Vagina (tissue), 2 donors: ENCODE data around the gene RNF214. TPM values are rescaled to one million over a fixed set of nuclear protein-coding genes. Genes with fewer than 3 reads are reported as not detected.
A peak's percentile ranks its signal among the peaks of the same experiment; 100 is the strongest.

ENCODE experiments used
- DNase-seq, 2 donors: peaks; one replicate each; pipeline ENCODE4 v3.0.0-alpha.2; 2017; ENCODE audit errors: extremely low spot score in 2 of 2
- H3K27ac ChIP-seq: fragments of 200-600 bp; sonication (generic); one replicate; pipeline ENCODE4 v1.5.1; 2019
- H3K27me3 ChIP-seq: fragments of 200-600 bp; sonication (generic); one replicate; pipeline ENCODE4 v1.5.1; 2019
- H3K36me3 ChIP-seq, 2 donors: fragments of 200-600 bp; sonication (generic); one replicate each; pipeline ENCODE4 v1.5.1; 2017 to 2019
- H3K4me1 ChIP-seq: fragments of 200-600 bp; sonication (generic); one replicate; pipeline ENCODE4 v1.5.1; 2019
- H3K4me3 ChIP-seq, 2 donors: fragments of 200-600 bp; sonication (generic); 1 replicate in 1 of 2; 2 replicates in 1 of 2; pipeline ENCODE4 v1.5.1; 2016 to 2019
- H3K9me3 ChIP-seq: fragments of 200-600 bp; sonication (generic); one replicate; pipeline ENCODE4 v1.5.1; 2019
- POLR2A ChIP-seq, 2 donors: fragments of 450-650 bp; IDR thresholded peaks; one replicate each; pipeline ENCODE4 v1.6.1; 2017; ENCODE audit warnings: antibody characterized with exemption in 2 of 2, mild to moderate bottlenecking in 2 of 2, moderate library complexity in 2 of 2
- POLR2AphosphoS5 ChIP-seq, 2 donors: sonication (generic); formaldehyde crosslinking; IDR thresholded peaks; one replicate each; pipeline ENCODE4 v1.9.0; 2017; ENCODE audit warnings: antibody characterized with exemption in 2 of 2, mild to moderate bottlenecking in 2 of 2, low read depth in 1 of 2; ENCODE audit not compliant: insufficient read depth in 1 of 2
- intact Hi-C: fragments of 100-400 bp; cut with DNase I; formaldehyde crosslinking; loops from one replicate; pipeline ENCODE4 v1.15.1; 2023
- total RNA-seq: library from RNA; depleted of rRNA; stranded (reverse); fragments of >200 nt; gene quantifications from one replicate; pipeline ENCODE4 v1.2.3, GENCODE V29; 2016
- TF ChIP-seq, protein P1 (sequence below), 3 experiments: fragments of 450-650 bp in 2 of 3; fragments of 200-600 bp in 1 of 3; sonication (generic) in 1 of 3; IDR thresholded peaks; one replicate each; pipeline ENCODE4 v1.5.1; 2017 to 2019; ENCODE audit warnings: antibody characterized with exemption in 3 of 3, mild to moderate bottlenecking in 2 of 3, moderate library complexity in 2 of 3

The RNF214 gene
- total RNA-seq, 1 donor from 2014 or later: 10.8 TPM

DNA sequence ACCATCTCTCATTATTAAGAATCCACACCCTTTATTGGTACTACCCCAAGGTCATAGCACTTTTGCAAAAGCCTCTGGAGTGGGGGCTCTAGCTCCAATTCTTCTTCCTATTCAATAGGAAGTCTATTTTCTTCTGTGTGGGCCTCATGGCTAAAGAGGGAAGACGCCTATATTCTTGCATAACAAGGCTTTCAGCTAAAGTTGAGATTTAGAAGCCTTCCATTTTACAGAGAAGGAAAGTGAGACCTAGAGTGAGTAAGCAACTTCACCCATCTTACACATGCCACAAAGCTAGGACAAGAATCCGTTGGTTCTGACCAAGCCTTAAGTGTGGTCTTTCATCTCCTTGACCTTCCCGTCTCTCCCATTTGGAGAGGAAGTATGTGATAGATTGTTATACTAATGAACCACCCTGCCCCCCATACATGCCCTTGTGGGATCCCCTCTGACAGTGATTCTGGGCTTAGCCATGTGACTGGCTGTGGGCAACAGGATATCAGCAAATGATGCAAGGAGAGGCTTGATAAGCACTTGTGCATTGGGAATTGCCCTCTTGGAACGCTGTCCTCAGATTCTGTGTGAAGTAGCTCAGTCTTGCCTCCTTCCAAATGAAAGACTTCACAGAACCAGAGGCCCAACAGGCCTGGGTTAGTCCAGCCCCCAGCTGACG lies 71.3 kb downstream of the RNF214 start:
- intact Hi-C loops: no loop called here
- Histone ChIP-seq H3K27me3 (no peaks in the 10 kb centered on the region), H3K36me3 (no peaks in the 10 kb centered on the region), H3K27ac (no peak overlapping the region), H3K4me1 (peaks cover 20% of the 10 kb centered on the region), H3K4me3 (no peak overlapping the region), H3K9me3 (no peaks in the 10 kb centered on the region)
- DNase-seq: no peak
- TF ChIP-seq POLR2AphosphoS5 (IDR thresholded peaks at IDR 0.05; ENCODE audit: insufficient read depth in 1 of 2, low read depth in 1 of 2): no peak
- TF ChIP-seq, protein P1, sequence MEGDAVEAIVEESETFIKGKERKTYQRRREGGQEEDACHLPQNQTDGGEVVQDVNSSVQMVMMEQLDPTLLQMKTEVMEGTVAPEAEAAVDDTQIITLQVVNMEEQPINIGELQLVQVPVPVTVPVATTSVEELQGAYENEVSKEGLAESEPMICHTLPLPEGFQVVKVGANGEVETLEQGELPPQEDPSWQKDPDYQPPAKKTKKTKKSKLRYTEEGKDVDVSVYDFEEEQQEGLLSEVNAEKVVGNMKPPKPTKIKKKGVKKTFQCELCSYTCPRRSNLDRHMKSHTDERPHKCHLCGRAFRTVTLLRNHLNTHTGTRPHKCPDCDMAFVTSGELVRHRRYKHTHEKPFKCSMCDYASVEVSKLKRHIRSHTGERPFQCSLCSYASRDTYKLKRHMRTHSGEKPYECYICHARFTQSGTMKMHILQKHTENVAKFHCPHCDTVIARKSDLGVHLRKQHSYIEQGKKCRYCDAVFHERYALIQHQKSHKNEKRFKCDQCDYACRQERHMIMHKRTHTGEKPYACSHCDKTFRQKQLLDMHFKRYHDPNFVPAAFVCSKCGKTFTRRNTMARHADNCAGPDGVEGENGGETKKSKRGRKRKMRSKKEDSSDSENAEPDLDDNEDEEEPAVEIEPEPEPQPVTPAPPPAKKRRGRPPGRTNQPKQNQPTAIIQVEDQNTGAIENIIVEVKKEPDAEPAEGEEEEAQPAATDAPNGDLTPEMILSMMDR (IDR thresholded peaks at IDR 0.05): no peak
- TF ChIP-seq POLR2A (IDR thresholded peaks at IDR 0.05): no peak

DNA sequence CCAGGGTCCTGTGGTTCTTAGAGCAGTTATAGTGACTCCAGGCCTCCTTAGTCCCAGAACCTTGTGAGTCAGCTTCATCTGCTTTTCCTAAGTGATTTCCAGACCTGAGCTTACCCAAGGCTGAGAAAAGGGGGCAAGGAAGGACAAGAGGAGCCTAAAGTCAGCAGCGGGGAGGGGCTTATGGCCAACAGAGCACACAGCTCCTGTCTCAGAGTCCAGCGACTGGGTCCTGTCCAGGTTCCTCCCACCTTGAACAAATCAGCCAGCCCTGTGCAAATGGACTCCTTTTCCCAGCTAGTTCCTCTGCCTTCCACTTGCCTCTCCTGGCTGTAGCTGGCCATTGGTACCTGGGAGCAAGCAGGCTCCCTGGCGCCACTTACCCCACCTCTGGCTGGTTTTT lies 72.7 kb downstream of the RNF214 start:
- TF ChIP-seq POLR2A (IDR thresholded peaks at IDR 0.05): no peak
- TF ChIP-seq POLR2AphosphoS5 (IDR thresholded peaks at IDR 0.05; ENCODE audit: insufficient read depth in 1 of 2, low read depth in 1 of 2): no peak
- TF ChIP-seq, protein P1 (IDR thresholded peaks at IDR 0.05): no peak
- Histone ChIP-seq H3K9me3 (no peaks in the 10 kb centered on the region), H3K27me3 (no peaks in the 10 kb centered on the region), H3K4me3 (no peak overlapping the region), H3K4me1 (peaks cover 11% of the 10 kb centered on the region), H3K27ac (no peak overlapping the region), H3K36me3 (no peaks in the 10 kb centered on the region)
- no peak for DNase-seq
- intact Hi-C loops: no loop called here

DNA sequence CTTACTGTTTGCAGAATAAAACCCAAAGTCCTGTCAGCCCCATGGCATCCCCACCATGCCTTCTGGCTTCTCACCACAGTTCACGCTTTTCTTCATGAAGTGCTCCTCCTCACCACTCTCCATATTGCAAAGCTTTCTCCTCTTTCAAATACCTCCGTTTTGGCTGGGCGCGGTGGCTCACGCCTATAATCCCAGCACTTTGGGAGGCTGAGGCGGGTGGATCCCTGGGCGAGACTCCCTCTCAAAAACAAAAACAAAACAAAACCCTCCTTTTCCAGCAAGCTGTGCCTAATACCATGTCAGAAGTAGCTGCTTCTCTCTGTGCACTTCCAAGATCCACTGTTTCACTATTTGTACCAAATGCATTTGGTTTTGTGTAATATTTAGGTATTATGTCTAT lies 76.8 kb downstream of the RNF214 start:
- no peaks in the 10 kb centered on the region for H3K36me3 ChIP-seq
- no peaks in the 10 kb centered on the region for H3K27me3 ChIP-seq
- intact Hi-C loops: no loop called here
- H3K4me3 ChIP-seq: no peak overlapping the region
- DNase-seq: no peak
- H3K9me3 ChIP-seq: no peaks in the 10 kb centered on the region
- no peak for TF ChIP-seq POLR2AphosphoS5 (IDR thresholded peaks at IDR 0.05; ENCODE audit: insufficient read depth in 1 of 2, low read depth in 1 of 2)
- TF ChIP-seq, protein P1 (IDR thresholded peaks at IDR 0.05): no peak
- no peak for TF ChIP-seq POLR2A (IDR thresholded peaks at IDR 0.05)
- peaks cover 14% of the 10 kb centered on the region for H3K4me1 ChIP-seq
- no peak overlapping the region for H3K27ac ChIP-seq

DNA sequence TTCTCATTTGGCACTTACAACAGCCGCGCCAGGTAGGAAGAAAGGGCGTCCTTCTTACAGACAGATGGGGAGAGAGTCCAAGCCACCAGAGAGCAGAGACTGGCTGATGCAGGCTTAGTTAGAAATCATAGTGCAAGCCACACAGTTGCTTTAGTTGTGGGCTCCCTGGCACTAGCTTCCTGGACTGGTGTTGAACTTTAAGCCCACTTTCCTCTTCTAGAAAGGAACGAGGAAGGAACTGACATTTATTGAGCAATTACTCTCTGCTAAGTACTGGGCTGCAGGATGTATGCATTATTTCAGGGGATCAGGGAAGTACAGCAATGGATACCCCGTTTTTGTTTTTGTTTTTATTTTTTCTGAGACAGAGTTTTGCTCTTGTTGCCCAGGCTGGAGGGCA lies 80.6 kb downstream of the RNF214 start:
- no peak for DNase-seq
- no peak overlapping the region for H3K27ac ChIP-seq
- H3K27me3 ChIP-seq: no peaks in the 10 kb centered on the region
- intact Hi-C loops: no loop called here
- H3K4me3 ChIP-seq: no peak overlapping the region
- H3K4me1 ChIP-seq: peaks cover 39% of the 10 kb centered on the region
- H3K36me3 ChIP-seq: no peaks in the 10 kb centered on the region
- H3K9me3 ChIP-seq: no peaks in the 10 kb centered on the region
- TF ChIP-seq POLR2A (IDR thresholded peaks at IDR 0.05) (no peak), POLR2AphosphoS5 (IDR thresholded peaks at IDR 0.05; ENCODE audit: insufficient read depth in 1 of 2, low read depth in 1 of 2) (no peak)

DNA sequence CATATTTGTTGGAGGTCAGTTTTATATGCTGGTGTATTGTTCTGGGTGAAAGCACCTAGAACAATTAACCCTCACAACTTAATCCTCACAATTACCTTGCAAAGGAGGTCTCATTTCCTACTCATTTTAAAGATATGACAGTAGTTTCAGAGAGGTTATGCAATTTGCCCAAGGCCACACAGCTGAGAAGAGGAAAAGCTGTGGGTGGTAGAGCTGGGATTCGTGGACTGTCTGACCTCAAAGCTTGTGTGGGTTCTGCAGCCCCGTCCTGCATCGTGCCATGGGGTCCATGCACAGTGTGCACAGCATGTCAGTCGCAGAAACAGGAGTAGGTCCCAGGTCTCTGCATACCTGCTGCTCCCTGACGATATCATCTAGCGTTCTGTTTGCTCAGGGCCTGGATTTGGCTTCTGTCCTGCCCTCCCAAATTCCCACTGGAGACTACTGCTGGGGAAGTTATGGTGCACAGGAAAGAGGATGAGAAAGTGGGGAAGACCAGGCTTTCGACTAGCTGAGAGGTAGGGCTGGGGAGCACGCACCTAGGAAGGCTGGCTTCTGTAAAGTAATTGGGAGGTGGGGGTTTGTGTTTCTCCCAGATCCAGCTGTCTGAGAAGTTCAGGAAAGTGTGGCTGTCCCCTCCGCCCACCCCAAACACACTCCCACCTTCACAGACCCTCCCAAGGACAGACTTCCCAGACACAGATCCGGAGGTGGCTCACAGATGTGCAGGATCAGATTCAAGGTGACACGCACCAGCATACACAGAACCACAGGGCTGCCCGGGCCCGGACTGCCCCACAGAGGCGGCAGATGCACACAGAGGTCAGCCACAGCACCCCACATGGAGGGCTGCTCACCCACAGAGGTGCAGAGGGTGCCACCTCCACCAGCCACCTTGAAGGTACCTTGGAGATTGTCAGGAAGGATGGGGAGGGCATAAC lies 81.6 kb downstream of the RNF214 start:
- peaks cover 39% of the 10 kb centered on the region for H3K4me1 ChIP-seq
- DNase-seq: no peak
- no peaks in the 10 kb centered on the region for H3K36me3 ChIP-seq
- intact Hi-C loops: no loop called here
- no peak overlapping the region for H3K27ac ChIP-seq
- H3K9me3 ChIP-seq: no peaks in the 10 kb centered on the region
- no peak for TF ChIP-seq POLR2AphosphoS5 (IDR thresholded peaks at IDR 0.05; ENCODE audit: insufficient read depth in 1 of 2, low read depth in 1 of 2)
- TF ChIP-seq POLR2A (IDR thresholded peaks at IDR 0.05): no peak
- TF ChIP-seq, protein P1 (IDR thresholded peaks at IDR 0.05): no peak
- H3K4me3 ChIP-seq: peak overlapping the region; percentile 86 to 89
- no peaks in the 10 kb centered on the region for H3K27me3 ChIP-seq
